Nasal cavity respiratory epithelium epithelial cell of viscerocranial mucosa (primary cell): ENCODE measurements around the gene COX4I2. TPM values are rescaled to one million over a fixed set of nuclear protein-coding genes. Genes with fewer than 3 reads are reported as not detected.

Experiments used
- total RNA-seq: library from RNA; depleted of rRNA; stranded (reverse); fragments of >200 nt; gene quantifications from 2 replicates; pipeline ENCODE4 v1.2.3, GENCODE V29; 2014

Gene COX4I2
- not detected in 2 replicates for total RNA-seq

GRCh38 chr20:31637660-31638059 is at the start of gene COX4I2:
Gene COX4I2, plus strand, starts transcription at chr20:31637912. Its CDS starts 1,106 bp downstream, at chr20:31639018.

GRCh38 chr20:31605031-31605901 is 32.4 kb upstream of the COX4I2 start, which contains the start of gene ID1:
Gene ID1, plus strand, starts transcription at chr20:31605289. Its CDS starts 99 bp downstream, at chr20:31605388.

Other genes starting within 250 kb of the COX4I2 start
- gene DEFB119, start 247.3 kb upstream of the COX4I2 start, total RNA-seq, result not detected in 2 replicates
- not detected in 2 replicates for gene DEFB121, start 231.7 kb upstream of the COX4I2 start, total RNA-seq
- gene DEFB123, start 197.3 kb upstream of the COX4I2 start, total RNA-seq, result not detected in 2 replicates
- gene DEFB124, start 162.8 kb upstream of the COX4I2 start, total RNA-seq, result not detected in 2 replicates
- not detected in 2 replicates for gene REM1, start 162.6 kb upstream of the COX4I2 start, total RNA-seq
- gene HM13, start 123.5 kb upstream of the COX4I2 start, total RNA-seq, result 52.3 and 82.9 TPM in 2 replicates
- gene ID1, start 32.6 kb upstream of the COX4I2 start, total RNA-seq, result 248 and 435 TPM in 2 replicates
- gene BCL2L1, start 85.0 kb downstream of the COX4I2 start, total RNA-seq, result 113 and 138 TPM in 2 replicates
- gene TPX2, start 101.4 kb downstream of the COX4I2 start, total RNA-seq, result 2.6 and 3.1 TPM in 2 replicates
- not detected in 2 replicates for gene MYLK2, start 181.4 kb downstream of the COX4I2 start, total RNA-seq
- not detected in 2 replicates for gene FOXS1, start 207.7 kb downstream of the COX4I2 start, total RNA-seq
- gene DUSP15, start 232.6 kb downstream of the COX4I2 start, total RNA-seq, result 0.34 TPM in 1 of 2 replicates, not detected in the other
- not detected in 2 replicates for gene TTLL9, start 232.7 kb downstream of the COX4I2 start, total RNA-seq